Measurements from ENCODE around the gene UNC119. TPM values are rescaled to one million over a fixed set of nuclear protein-coding genes. Genes with fewer than 3 reads are reported as not detected.

Gene UNC119
- total and polyA plus RNA-seq, 2 of the 13 experiments (the other 11 are each of a cell fraction or from before 2014, with no cell fraction given) = 10.4 to 63.1 TPM

GRCh38 chr17:28509789-28510188 is 42.6 kb downstream of the UNC119 start (continued):
- TF ChIP-seq, protein P1, sequence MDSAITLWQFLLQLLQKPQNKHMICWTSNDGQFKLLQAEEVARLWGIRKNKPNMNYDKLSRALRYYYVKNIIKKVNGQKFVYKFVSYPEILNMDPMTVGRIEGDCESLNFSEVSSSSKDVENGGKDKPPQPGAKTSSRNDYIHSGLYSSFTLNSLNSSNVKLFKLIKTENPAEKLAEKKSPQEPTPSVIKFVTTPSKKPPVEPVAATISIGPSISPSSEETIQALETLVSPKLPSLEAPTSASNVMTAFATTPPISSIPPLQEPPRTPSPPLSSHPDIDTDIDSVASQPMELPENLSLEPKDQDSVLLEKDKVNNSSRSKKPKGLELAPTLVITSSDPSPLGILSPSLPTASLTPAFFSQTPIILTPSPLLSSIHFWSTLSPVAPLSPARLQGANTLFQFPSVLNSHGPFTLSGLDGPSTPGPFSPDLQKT (CRISPR knock-in tag; IDR thresholded peaks at IDR 0.05; ENCODE audit: borderline replicate concordance) = no peak

GRCh38 chr17:28508211-28508724 is 44.2 kb downstream of the UNC119 start:
- intact Hi-C loops (cut with micrococcal nuclease; ENCODE audit: unreplicated experiment) = no loop called here
- H4K20me1 ChIP-seq (ENCODE audit: insufficient read depth, low read length) = no peaks in the 10 kb centered on the region
- no peak overlapping the region for H3K4me2 ChIP-seq (ENCODE audit: low read depth, low read length)
- no peak overlapping the region for H3K9ac ChIP-seq (ENCODE audit: insufficient read depth, low read depth, low read length)
- CTCF ChIA-PET (ENCODE audit: low intra/inter-chr PET ratio, low total read pairs) = no interaction called here
- no peaks in the 10 kb centered on the region for H3K9me3 ChIP-seq (ENCODE audit: low read length)
- POLR2A ChIA-PET = no interaction called here
- H3K79me2 ChIP-seq (ENCODE audit: insufficient read depth, low read length) = no peaks in the 10 kb centered on the region
- no peaks in the 10 kb centered on the region for H3K36me3 ChIP-seq (replicated peaks in 1 of 2; ENCODE audit: control insufficient read depth in 1 of 2, insufficient read depth in 2 of 2, low read length in 2 of 2)
- no peak overlapping the region for H3K27ac ChIP-seq (ENCODE audit: extremely low read length, insufficient read depth, low read length)
- no peak overlapping the region for H3K4me3 ChIP-seq (replicated peaks in 1 of 3; ENCODE audit: insufficient read depth in 1 of 3, low read depth in 2 of 3, low read length in 3 of 3)
- BruUV-seq (replicated peaks) = no TSS peak
- H3K4me1 ChIP-seq (ENCODE audit: insufficient read depth, low read length) = no peaks in the 10 kb centered on the region
- 20% methylated on average over 10 of the region's 11 CpGs for WGBS (ENCODE audit: low lambda C conversion rate)
- ATAC-seq = no peak
- no peak overlapping the region for H2AFZ ChIP-seq (ENCODE audit: low read length)
- DNase-seq (ENCODE audit: low spot score) = no peak
- H3K27me3 ChIP-seq (ENCODE audit: control insufficient read depth in 1 of 2, insufficient read depth in 2 of 2, low read length in 2 of 2) = peaks cover 9 to 77% of the 10 kb centered on the region in 2 experiments; a peak in 4 of 5 replicates
- in situ Hi-C loops (cut with HindIII; ENCODE audit: extremely low pct_ligation_motif_present, low pct_unique_long_range_greater_than_20kb) = no loop called here
- FAIRE-seq = no peak
- TF ChIP-seq, protein P2, sequence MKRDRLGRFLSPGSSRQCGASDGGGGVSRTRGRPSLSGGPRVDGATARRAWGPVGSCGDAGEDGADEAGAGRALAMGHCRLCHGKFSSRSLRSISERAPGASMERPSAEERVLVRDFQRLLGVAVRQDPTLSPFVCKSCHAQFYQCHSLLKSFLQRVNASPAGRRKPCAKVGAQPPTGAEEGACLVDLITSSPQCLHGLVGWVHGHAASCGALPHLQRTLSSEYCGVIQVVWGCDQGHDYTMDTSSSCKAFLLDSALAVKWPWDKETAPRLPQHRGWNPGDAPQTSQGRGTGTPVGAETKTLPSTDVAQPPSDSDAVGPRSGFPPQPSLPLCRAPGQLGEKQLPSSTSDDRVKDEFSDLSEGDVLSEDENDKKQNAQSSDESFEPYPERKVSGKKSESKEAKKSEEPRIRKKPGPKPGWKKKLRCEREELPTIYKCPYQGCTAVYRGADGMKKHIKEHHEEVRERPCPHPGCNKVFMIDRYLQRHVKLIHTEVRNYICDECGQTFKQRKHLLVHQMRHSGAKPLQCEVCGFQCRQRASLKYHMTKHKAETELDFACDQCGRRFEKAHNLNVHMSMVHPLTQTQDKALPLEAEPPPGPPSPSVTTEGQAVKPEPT (CRISPR knock-in tag; IDR thresholded peaks at IDR 0.05; ENCODE audit: low read depth) = no peak
- TF ChIP-seq SP2 (CRISPR knock-in tag; IDR thresholded peaks at IDR 0.05) = no peak
- TF ChIP-seq, protein P3, sequence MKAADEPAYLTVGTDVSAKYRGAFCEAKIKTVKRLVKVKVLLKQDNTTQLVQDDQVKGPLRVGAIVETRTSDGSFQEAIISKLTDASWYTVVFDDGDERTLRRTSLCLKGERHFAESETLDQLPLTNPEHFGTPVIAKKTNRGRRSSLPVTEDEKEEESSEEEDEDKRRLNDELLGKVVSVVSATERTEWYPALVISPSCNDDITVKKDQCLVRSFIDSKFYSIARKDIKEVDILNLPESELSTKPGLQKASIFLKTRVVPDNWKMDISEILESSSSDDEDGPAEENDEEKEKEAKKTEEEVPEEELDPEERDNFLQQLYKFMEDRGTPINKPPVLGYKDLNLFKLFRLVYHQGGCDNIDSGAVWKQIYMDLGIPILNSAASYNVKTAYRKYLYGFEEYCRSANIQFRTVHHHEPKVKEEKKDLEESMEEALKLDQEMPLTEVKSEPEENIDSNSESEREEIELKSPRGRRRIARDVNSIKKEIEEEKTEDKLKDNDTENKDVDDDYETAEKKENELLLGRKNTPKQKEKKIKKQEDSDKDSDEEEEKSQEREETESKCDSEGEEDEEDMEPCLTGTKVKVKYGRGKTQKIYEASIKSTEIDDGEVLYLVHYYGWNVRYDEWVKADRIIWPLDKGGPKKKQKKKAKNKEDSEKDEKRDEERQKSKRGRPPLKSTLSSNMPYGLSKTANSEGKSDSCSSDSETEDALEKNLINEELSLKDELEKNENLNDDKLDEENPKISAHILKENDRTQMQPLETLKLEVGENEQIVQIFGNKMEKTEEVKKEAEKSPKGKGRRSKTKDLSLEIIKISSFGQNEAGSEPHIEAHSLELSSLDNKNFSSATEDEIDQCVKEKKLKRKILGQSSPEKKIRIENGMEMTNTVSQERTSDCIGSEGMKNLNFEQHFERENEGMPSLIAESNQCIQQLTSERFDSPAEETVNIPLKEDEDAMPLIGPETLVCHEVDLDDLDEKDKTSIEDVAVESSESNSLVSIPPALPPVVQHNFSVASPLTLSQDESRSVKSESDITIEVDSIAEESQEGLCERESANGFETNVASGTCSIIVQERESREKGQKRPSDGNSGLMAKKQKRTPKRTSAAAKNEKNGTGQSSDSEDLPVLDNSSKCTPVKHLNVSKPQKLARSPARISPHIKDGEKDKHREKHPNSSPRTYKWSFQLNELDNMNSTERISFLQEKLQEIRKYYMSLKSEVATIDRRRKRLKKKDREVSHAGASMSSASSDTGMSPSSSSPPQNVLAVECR (CRISPR knock-in tag; IDR thresholded peaks at IDR 0.05; ENCODE audit: borderline replicate concordance) = no peak
- TF ChIP-seq HNRNPH1 (optimal IDR thresholded peaks at IDR 0.05; ENCODE audit: low read depth, low read length) = no peak
- TF ChIP-seq, protein P4, sequence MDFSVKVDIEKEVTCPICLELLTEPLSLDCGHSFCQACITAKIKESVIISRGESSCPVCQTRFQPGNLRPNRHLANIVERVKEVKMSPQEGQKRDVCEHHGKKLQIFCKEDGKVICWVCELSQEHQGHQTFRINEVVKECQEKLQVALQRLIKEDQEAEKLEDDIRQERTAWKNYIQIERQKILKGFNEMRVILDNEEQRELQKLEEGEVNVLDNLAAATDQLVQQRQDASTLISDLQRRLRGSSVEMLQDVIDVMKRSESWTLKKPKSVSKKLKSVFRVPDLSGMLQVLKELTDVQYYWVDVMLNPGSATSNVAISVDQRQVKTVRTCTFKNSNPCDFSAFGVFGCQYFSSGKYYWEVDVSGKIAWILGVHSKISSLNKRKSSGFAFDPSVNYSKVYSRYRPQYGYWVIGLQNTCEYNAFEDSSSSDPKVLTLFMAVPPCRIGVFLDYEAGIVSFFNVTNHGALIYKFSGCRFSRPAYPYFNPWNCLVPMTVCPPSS (IDR thresholded peaks at IDR 0.05) = no peak
- TF ChIP-seq ZFAT (CRISPR knock-in tag; conservative IDR thresholded peaks at IDR 0.05) = no peak
- TF ChIP-seq IRF2 (CRISPR knock-in tag; IDR thresholded peaks at IDR 0.05) = no peak
- TF ChIP-seq DR1 (CRISPR knock-in tag; IDR thresholded peaks at IDR 0.05) = no peak
- no peak for TF ChIP-seq LBX2 (CRISPR knock-in tag; IDR thresholded peaks at IDR 0.05; ENCODE audit: borderline replicate concordance)
- TF ChIP-seq NR2F2 (IDR thresholded peaks at IDR 0.05; ENCODE audit: borderline replicate concordance, low read depth) = no peak
- no peak for TF ChIP-seq TFDP2 (CRISPR knock-in tag; IDR thresholded peaks at IDR 0.05)
